HG02642 (cell line): ENCODE measurements around the gene NPHP4.

Source experiments
- ATAC-seq: cut with Tn5 transposase; IDR thresholded peaks from one replicate; pipeline ENCODE4 v1.9.1; 2021; ENCODE audit warnings: mild to moderate bottlenecking; ENCODE audit not compliant: unreplicated experiment, poor library complexity

The NPHP4 gene

GRCh38 chr1:5992026-5992813, at the start of gene NPHP4:
TSS of gene NPHP4 (minus strand) at chr1:5992425. CDS start at chr1:5986289, 6,136 bp downstream.
- peak; percentile 92 for ATAC-seq

DNA sequence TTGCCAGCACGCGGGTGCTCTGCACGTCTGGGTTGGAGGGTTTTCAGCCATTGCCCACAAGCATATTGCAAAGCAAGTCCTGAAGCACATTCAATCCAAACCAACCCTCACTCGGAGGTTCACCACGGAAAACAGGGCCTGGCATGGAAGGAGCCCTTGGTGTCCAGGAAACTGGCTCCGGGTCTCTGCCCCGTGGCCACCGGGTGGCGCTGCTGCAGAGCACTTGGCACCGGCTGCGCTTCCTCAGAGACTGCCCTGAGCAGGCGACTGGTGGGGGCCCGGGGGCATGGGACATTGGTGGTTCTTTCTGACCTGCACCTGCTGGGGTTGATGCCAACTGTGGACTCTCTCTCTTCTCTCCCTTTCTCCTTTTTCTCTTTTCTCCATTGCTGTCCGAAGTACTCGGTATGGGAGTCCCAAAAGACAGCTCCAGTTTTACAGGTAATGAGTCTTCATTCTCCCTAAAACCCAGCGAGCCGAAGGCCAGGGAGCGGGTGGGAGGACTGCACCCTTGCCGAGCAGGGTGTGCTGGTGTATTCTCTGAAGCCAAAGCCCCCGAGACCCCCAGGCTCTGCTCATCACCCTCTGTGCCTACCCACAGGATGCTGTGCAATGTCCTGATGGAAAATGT, 49.3 kb upstream of the NPHP4 start:
- no peak for ATAC-seq

DNA sequence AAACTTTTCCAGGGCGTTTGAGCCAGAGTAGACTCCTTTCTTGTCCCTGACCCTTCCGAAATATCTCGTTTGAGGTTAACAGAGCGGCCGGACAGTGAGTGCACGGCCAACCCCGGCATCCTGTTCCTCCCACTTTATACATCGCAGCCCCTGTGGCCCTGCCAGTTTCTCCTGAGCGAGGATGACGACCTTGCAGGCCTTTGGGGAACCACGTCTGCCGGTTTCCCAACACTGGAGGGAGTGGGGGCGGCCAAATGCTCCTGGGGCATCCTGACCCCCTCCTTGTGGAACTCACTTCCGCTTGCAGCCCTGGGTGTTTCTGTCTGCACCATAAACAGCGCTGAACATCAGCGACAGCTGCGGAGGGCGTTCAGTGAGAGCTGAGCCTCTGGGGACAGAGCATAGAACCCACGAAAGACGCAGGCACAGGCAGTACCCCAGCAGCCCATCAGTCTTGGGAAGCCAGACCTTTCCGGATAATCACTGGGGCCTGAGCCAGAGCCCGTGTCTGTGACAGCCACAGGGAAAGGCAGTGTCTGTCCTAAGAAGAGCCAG, 48.7 kb upstream of the NPHP4 start:
- ATAC-seq = no peak

DNA sequence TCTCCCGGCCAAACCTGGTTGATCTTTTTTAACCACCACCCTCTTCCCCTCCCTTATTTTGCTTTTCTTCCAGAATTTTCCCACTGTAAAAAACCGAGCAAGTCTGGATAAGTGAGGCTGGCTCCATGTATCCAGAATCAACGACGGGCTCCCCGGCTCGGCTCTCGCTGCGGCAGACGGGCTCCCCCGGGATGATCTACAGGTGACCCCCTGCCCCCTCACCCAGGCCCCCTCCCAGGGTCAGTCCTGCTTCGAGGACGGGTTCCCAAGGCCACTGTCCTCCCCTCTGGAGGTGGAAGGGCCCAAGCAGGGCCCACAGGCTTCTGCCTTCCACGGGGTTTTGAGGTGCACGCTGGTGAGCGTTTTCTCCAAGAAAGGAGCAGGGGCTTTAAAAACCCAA, 48.2 kb upstream of the NPHP4 start:
- no peak for ATAC-seq

GRCh38 chr1:6039031-6039430, 46.8 kb upstream of the NPHP4 start:
- no peak for ATAC-seq

DNA sequence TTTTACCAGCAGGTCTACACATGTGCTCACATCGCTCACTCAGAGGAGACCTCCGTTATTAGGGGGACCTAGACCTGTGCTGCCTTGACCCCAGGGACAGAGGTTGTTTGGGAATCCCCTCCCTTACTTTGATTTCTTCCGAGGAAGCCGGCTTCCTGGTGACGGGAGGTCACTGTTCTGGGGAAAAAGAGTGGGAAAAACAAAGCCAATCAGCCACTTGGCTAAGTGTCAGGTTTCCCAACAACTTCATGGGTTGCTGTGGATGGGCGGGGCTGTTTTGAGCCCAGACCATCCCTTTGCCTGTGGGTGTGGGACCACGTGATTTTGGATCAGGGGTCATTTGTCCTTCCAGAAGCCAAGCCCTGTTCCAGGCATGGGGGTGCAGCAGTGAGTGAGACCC, 46.4 kb upstream of the NPHP4 start:
- ATAC-seq = no peak

DNA sequence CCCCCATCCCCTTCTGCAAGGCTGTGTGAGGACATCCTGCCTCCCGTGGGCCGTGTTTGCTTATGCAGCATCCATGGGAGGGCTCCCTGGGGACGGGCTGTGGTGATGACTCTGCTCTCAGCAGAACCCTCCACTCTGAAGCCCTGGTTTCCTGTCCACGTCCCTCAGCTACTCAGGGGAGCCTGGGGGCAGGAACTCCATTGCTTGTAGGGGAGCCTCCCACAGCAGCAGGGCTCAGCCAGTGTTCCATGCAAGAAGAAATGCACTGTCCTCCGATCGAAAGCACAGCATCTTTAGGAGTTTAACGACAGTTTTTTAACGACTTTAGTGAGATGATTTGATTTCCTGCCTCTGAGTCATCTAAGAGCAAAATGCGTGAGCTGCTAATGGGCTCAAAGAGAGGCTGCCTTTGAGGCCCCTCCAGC, 45.1 kb upstream of the NPHP4 start:
- ATAC-seq = peak; percentile 43

GRCh38 chr1:6035719-6036118, 43.5 kb upstream of the NPHP4 start:
- ATAC-seq = no peak

- no peak for ATAC-seq
Measured at GRCh38 chr1:6035303-6035702, 43.1 kb upstream of the NPHP4 start.

DNA sequence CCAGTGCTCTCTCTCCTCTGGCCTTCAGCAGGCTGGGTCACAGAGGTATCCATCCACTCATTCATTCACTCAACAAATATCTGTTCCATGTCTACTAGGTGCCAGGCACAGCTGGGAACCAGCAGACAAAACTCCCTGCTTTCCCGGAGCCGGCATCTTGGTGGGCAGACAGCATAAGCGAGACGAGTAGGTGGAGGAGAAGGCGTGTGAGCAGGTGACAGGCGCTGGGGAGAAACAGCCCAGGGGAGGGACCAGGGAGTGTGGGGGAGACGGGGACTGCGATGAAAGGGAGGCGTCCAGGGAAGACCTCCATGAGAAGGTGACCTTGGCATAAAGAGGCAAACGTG, 42.5 kb upstream of the NPHP4 start:
- ATAC-seq = no peak

DNA sequence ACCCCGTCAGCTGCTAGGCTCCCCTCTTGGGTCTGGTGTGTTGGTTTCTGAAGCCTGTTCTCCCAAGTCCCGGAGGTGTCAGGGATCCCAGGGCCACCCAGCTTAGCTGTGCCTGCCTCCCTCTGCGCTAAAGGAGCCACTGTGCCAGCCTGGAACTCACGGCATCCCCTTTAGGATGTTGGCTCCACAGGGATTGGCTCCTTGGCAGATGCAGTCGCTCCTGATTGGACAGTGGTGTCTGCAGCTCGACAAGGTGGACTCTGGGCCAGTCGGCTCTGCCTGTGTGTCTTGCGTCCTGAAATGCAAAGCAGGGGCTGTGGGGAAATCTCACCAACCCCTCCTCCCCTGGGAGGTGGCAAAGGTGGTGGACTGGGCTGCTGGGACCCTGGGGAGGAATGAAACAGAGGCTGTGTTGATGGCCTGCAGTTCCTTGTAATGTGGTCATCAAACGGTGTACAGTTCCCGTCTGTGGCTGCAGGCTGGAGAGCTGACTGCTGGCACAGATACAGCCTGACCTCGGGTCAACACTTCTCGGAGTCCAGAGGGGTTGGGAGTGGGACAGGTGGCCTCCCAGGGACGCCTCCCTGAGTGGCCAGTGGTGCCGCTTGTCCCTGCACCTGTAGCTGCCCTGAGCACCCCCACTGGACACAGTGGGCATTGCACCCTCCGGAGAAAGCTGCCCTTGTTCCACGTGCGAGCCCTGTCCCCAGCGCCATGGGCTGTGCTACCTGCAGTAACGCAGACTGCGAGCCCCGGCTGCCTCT, 41.9 kb upstream of the NPHP4 start:
- no peak for ATAC-seq

DNA sequence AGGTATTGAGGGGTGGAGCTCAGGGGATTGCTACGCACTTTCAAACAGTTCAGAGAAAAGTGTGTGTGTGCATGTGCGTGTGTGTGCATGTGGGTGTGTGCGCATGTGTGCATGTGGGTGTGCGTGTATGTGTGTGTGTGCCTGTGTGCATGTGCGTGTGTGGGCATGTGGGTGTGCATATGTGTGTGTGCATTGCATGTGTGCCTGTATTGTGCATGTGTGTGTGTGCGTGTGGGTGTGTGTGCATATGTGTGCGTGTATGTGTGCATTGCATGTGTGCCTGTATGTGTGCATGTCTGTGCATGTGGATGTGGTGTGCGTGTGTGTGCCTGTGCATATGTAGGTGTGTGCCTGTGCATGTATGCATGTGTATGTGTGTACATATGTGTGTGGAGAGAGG, 40.9 kb upstream of the NPHP4 start:
- ATAC-seq = no peak

DNA sequence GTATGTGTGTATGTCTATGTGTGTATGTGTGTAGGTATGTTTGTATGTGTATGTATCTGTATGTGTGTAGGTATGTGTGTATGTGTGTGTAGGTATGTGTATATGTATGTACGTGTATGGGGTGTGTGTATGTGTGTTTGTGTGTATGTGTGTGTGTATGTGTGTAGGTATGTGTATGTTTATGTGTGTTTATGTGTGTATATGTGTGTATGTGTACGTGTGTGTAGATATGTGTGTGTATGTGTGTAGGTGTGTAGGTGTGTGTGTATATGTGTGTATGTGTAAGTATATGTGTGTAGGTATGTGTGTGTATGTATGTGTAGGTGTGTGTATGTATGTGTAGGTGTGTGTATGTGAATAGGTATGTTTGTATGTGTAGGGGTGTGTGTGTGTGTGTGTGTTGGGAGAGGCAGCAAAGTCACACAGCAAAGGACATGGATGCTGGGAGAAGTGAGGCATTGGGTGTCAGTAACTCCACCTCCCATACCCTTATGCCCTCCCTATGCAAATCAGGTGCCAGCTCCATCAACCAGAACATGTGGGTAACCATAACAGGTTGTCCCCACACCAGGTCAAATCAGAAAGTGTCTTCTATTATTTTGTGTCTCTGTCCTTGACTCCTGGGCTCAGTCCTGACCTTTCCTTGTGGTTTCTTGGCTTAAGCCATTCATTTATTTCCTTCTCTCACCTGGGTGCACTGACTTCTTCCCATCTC, 38.5 kb upstream of the NPHP4 start:
- ATAC-seq = no peak

GRCh38 chr1:6030132-6030531, 37.9 kb upstream of the NPHP4 start:
- no peak for ATAC-seq

GRCh38 chr1:6029351-6029750, 37.1 kb upstream of the NPHP4 start:
- ATAC-seq = no peak

- ATAC-seq = peak; percentile 23
Measured at GRCh38 chr1:6028042-6028850, 36.0 kb upstream of the NPHP4 start.

GRCh38 chr1:6027591-6027990, 35.4 kb upstream of the NPHP4 start:
- no peak for ATAC-seq

- peak; percentile 83 for ATAC-seq
Measured at GRCh38 chr1:6026095-6026809, 34.0 kb upstream of the NPHP4 start.
